CD4-positive, alpha-beta T cell treated with Interferon gamma for 1 hour (primary cell): ENCODE data around the gene HBZ.

Source experiments
- DNase-seq: peaks from one replicate; pipeline ENCODE4 v3.0.0-alpha.2; 2020

HBZ gene

DNA sequence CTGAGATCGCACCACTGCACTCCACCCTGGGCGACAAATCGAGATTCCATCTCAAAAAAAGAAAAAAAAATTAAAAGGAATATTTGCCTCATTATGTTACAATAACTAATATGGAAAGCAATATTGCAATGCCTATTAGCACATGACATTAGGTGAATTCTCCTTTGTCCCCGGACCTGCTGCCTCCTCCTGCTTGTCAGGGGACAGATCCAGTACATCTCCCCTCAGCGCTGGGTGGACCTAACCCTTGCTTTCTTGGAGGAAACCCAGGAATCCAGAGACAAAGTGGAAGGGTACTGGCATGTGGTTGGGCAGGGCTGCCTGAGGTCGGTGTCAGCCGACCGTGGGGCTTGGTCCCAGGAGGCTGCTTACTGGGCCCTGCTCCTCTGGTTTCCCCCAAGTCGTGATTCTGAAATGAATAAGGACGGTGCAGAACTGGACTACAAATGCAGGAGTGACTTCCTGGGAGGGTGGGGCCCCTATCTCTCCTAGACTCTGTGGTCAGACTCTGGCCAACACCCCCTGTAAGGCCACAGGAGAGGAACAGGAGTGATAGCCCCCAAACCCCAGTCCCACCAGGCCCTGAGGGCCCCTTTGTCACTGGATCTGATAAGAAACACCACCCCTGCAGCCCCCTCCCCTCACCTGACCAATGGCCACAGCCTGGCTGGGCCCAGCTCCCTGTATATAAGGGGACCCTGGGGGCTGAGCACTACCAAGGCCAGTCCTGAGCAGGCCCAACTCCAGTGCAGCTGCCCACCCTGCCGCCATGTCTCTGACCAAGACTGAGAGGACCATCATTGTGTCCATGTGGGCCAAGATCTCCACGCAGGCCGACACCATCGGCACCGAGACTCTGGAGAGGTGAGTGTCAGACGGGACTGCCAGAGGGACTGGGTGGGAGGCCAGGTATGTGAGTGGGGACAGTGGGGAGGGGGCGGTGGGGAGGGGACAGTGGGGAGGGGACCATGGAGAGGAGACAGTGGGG lies at the start of gene HBZ:
Gene HBZ (plus strand): TSS at position 504 of the 988 bp plus-strand sequence. CDS start 266 bp downstream, at position 770.
- DNase-seq = no peak

GRCh38 chr16:104355-104754 lies 48.1 kb upstream of the HBZ start:
- DNase-seq = no peak

DNA sequence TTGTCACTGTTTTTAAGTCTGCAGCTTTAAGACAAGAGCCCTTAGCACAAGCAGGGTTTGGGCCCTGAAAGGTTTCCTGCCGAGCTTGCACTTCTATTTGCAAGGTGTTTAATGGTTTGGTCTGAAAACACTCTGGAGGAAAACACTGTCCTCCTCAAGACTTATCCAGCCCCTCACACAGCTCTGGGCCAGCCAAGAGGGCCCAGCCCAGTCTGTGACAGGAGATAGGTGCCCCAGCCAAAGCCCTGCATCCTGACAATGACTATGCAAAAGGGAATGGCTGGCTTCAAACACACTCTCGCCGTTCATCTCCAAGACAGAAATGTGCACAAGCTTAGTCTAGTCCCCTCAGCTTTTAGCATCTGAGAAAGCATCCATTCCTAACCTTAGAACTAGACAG lies 47.5 kb upstream of the HBZ start:
- DNase-seq = no peak

DNA sequence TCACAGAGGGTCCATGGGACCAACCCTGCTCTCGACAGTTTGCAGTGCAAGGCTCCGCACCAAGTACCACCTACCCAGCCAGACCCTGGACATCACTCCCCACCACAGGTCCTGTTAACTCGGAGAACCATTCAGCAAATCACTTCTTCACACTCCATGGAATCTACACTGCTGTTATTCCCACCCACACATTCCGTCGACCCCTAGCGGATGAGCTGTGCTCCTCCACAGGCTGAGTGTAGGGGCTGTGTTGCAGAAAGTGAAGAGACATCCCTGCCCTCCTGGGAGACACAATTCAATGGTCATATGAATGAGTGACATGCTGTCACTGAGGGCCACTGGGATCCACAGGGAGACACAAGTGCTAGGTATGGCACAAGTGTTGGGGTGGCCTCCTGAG lies 46.9 kb upstream of the HBZ start:
- DNase-seq = no peak

GRCh38 chr16:106623-107324 lies 45.7 kb upstream of the HBZ start:
- peak; percentile 53 for DNase-seq

GRCh38 chr16:112153-112840 lies 40.1 kb upstream of the HBZ start:
- no peak for DNase-seq

DNA sequence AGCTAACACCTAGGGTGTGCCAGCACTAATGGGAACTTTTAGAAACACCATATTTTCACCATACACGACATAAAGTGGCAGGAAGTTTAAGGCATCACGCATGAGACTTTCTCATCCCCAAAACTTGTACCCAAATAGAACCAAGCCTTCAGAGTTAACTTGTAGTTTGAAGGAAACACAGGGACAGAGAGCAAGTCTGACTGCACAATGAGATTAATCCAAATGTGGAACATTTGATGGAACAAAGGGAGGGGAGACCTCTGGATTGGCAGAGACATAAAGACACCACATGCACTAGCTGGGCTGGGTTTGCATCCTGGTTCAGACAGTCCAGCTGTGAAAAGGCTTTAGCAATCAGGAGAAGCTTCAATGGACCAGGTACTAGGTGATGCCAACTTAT lies 38.1 kb upstream of the HBZ start:
- no peak for DNase-seq

DNA sequence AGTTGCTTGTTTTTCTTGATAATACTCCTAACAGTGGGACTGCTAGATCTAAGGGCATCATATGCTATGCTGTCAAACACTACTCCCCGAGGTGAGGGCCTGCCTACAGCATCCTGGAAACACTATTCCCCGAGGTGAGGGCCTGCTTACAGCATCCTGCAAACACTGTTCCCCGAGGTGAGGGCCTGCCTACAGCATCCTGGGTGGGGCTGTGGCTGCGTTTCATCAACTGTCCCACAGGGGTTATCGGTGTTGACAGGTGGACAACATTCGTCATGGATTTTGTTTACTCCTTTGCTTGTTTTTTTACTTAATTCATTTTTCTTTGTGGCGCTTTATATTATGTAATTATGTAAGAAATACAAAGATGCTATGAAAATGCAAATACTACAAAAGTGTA lies 36.4 kb upstream of the HBZ start:
- no peak for DNase-seq

- peak; percentile 66 for DNase-seq
These were observed 34.8 kb upstream of the HBZ start for GRCh38 chr16:117379-118365.

DNA sequence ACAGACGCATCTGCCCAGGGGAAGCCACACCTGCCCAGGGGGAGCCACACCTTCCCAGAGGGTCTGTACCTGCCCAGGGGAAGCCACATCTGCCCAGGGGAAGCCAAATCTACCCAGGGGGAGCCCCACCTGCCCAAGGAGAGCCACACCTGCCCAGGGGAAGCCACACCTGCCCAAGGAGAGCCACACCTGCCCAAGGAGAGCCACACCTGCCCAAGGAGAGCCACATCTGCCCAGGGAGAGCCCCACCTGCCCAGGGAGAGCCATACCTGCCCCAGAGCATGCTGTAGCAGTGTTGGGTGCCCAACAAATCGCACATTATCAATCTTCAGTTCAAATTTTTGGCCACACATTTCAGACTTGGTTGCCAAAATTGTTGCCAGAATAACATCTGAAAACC lies 33.6 kb upstream of the HBZ start:
- DNase-seq = no peak

DNA sequence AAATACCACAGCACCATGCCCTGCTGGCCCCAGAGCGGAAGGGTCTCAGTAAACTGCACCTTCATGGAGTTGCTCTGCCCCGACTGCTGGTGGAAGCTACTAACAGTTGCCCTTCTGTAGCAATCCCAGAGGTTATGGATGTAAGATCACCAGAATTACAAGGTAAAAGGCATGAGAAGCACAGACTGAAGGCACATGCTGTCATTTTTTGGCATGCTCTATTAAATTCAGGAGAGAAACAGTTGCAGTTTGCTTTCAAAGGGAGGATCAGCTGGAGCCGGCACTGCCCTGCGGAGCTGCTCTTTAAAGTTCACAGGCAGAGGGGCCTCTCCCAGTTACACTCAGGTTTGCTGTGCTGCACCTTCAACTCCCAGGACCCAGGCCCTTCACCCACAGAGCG lies 33.1 kb upstream of the HBZ start:
- DNase-seq = no peak

- no peak for DNase-seq
These were observed 32.5 kb upstream of the HBZ start for GRCh38 chr16:119835-120491.

- no peak for DNase-seq
These were observed 31.7 kb upstream of the HBZ start for GRCh38 chr16:120756-121155.

- DNase-seq = no peak
These were observed 30.1 kb upstream of the HBZ start for GRCh38 chr16:122361-122760.

DNA sequence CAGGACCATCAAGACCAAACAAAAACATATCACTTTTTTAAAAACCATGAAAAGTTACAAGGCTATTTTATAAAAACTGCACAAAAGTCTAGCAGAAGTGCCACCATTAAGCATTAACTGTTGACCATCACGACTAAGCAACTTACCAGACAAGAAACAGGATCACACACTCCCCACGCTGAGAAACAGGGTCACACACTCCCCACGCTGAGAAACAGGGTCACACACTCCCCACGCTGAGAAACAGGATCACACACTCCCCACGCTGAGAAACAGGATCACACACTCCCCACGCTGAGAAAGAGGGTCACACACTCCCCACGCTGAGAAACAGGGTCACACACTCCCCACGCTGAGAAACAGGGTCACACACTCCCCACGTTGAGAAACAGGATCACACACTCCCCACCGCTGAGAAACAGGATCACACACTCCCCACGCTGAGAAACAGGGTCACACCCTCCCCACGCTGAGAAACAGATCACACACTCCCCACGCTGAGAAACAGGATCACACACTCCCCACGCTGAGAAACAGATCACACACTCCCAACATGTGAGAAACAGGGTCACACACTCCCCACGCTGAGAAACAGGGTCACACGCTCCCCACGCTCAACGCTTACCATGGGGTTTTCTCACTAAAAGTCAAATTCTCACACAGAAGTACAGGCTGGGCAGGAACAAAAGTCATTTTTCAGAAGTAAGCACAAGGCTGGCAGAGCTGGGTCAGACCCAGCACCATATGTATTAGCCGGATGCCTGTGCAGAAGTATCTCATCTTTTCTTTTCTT lies 28.7 kb upstream of the HBZ start:
- DNase-seq = peak; percentile 13

GRCh38 chr16:125011-125410 lies 27.4 kb upstream of the HBZ start:
- no peak for DNase-seq

GRCh38 chr16:129075-129474 lies 23.4 kb upstream of the HBZ start:
- no peak for DNase-seq

DNA sequence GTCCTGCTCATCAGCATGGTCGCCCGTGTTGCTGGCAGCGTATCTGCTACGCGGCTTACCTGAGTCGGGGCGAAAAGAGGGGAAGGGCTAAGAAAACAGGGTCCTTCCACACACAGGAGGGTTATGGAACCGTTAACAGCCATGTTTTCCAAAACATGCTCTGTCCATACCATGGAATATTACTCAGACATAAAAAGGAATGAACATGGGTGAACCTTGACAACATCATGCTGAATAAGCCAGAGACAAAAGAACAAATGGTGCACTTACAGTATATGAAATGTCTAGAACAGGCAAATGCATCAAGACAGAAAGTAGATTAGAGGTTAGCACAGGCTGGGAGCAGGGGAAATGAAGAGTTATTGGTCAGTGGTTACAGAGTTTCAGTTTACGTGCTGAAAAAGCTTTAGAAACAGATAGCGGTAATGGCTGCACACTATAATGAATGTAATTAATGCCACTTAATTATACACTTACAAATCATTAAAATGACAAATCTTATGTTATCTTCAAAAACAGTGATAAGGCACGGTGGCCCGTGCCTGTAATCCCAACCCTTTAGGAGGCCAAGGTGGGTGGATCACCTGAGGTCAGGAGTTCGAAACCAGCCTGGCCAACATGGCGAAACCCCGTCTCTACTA lies 21.8 kb upstream of the HBZ start:
- DNase-seq = no peak

GRCh38 chr16:132120-132519 lies 20.3 kb upstream of the HBZ start:
- DNase-seq = no peak

DNA sequence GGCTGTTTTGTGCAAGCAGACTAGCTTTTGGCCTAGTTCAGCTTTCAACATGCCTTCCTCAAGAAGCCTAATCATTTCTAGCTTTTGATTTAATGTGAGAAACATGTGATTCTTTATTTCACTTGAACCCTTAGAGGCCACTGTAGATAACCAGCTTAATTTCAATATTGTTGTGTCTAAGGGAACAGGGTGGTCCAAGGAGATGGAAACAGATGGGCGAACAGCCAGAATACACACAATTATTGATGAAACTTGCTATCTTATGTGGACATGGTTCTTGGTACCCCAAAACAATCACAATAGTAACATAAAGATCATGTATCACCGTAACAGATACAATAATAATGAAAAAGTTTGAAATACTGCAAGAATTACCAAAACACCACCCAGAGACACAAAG lies 18.7 kb upstream of the HBZ start:
- DNase-seq = no peak
